Epithelial cell of proximal tubule (primary cell): Measurements from ENCODE around the gene LY6G6D. TPM values are rescaled to one million over a fixed set of nuclear protein-coding genes. Genes with fewer than 3 reads are reported as not detected.
A peak's percentile ranks its signal among the peaks of the same experiment; 100 is the strongest.

Source experiments
- DNase-seq: peaks from one replicate; pipeline ENCODE4 v3.0.0-alpha.2; 2011; ENCODE audit warnings: low read depth
- H3K4me3 ChIP-seq: 2 replicates; pipeline ENCODE4 v1.5.1; 2011; ENCODE audit warnings: low read depth, mild to moderate bottlenecking, low read length
- CTCF ChIP-seq: conservative IDR thresholded peaks from 2 replicates; pipeline ENCODE4 v1.5.1; 2012; ENCODE audit warnings: low read depth, mild to moderate bottlenecking, low read length
- total RNA-seq: library from RNA; depleted of rRNA; stranded (reverse); fragments of >200 nt; gene quantifications from 2 replicates; pipeline ENCODE4 v1.2.3, GENCODE V29; 2015

LY6G6D gene
- total RNA-seq, 1 donor from 2014 or later, result not detected

- no peak overlapping the region for H3K4me3 ChIP-seq
- DNase-seq, result no peak
- no peak for TF ChIP-seq CTCF
Measured at GRCh38 chr6:31677955-31678354, 37.2 kb upstream of the LY6G6D start.

GRCh38 chr6:31680226-31681134 lies 34.7 kb upstream of the LY6G6D start, which contains the start of gene LY6G5C:
LY6G5C (minus strand) TSS chr6:31681067; CDS start chr6:31680373, 694 bp downstream.
- peak; percentile 59 for TF ChIP-seq CTCF
- peak; percentile 66 for DNase-seq
- peak within 1 kb of the TSS; percentile 54 for H3K4me3 ChIP-seq

- H3K4me3 ChIP-seq, result peak overlapping the region; percentile 54
- no peak for DNase-seq
- no peak for TF ChIP-seq CTCF
Measured at GRCh38 chr6:31681135-31681671, 33.9 kb upstream of the LY6G6D start.

- no peak for TF ChIP-seq CTCF
- no peak overlapping the region for H3K4me3 ChIP-seq
- DNase-seq, result no peak
Measured at GRCh38 chr6:31683591-31683990, 31.6 kb upstream of the LY6G6D start.

- no peak for TF ChIP-seq CTCF
- DNase-seq, result no peak
- H3K4me3 ChIP-seq, result no peak overlapping the region
Measured at GRCh38 chr6:31686483-31686882, 28.7 kb upstream of the LY6G6D start.

GRCh38 chr6:31687321-31687720 lies 27.8 kb upstream of the LY6G6D start:
- no peak overlapping the region for H3K4me3 ChIP-seq
- TF ChIP-seq CTCF, result no peak
- no peak for DNase-seq
